IMR-90 (cell line): ENCODE results near the gene MRPL19. TPM values are rescaled to one million over a fixed set of nuclear protein-coding genes. Genes with fewer than 3 reads are reported as not detected.

Source experiments
- ATAC-seq: fragments of 200-7000 bp; cut with Tn5 transposase; 2 replicates; pipeline ENCODE4 v1.9.1; 2020; ENCODE audit warnings: low read depth, mild to moderate bottlenecking, moderate library complexity
- BruUV-seq: library from RNA; stranded (reverse); fragments of 400-500 nt; replicated peaks from 2 replicates; lab custom pipeline; 2021; lab: Mats Ljungman, UMichigan
- CTCF ChIA-PET: fragments of 300-600 bp; formaldehyde crosslinking; extraction: SDS; loops from one replicate; lab custom pipeline; 2021; ENCODE audit warnings: antibody characterized with exemption; lab: Yijun Ruan, JAX
- POLR2A ChIA-PET: fragments of 300-600 bp; sonication (Branson Sonifier 250); formaldehyde crosslinking; loops from one replicate; lab custom pipeline; 2022; ENCODE audit warnings: antibody characterized with exemption; ENCODE audit not compliant: unreplicated experiment; lab: Charles Lee
- DNase-seq: peaks from one replicate; pipeline ENCODE4 v3.0.0; 2013
- H2AFZ ChIP-seq: replicated peaks from 2 replicates; pipeline ENCODE3; 2013; ENCODE audit warnings: low read length, mild to moderate bottlenecking; ENCODE audit not compliant: poor library complexity
- H2AK5ac ChIP-seq: 2 replicates; pipeline ENCODE4 v1.6.1; 2013; ENCODE audit warnings: low read depth, low read length, inconsistent platforms
- H2AK9ac ChIP-seq: replicated peaks from 2 replicates; pipeline ENCODE3; 2013; ENCODE audit warnings: mild to moderate bottlenecking, low read depth, low read length, moderate library complexity; ENCODE audit not compliant: poor library complexity
- H2BK120ac ChIP-seq: 2 replicates; pipeline ENCODE4 v1.6.1; 2013; ENCODE audit warnings: low read depth, low read length, inconsistent platforms
- H2BK15ac ChIP-seq: 3 replicates; pipeline ENCODE4 v1.6.1; 2013; ENCODE audit warnings: low read depth, low read length, inconsistent platforms
- H2BK20ac ChIP-seq: 2 replicates; pipeline ENCODE4 v1.6.1; 2013; ENCODE audit warnings: low read depth, mild to moderate bottlenecking, inconsistent platforms, low read length, moderate library complexity
- H2BK5ac ChIP-seq: 2 replicates; pipeline ENCODE4 v1.6.1; 2013; ENCODE audit warnings: mild to moderate bottlenecking, low read depth, low read length, inconsistent platforms; ENCODE audit not compliant: poor library complexity, severe bottlenecking
- H3K14ac ChIP-seq: replicated peaks from 2 replicates; pipeline ENCODE4 v1.6.1; 2013; ENCODE audit warnings: low read depth, low read length, inconsistent platforms
- H3K18ac ChIP-seq: 2 replicates; pipeline ENCODE4 v1.6.1; 2013; ENCODE audit warnings: low read depth, low read length, control low read depth
- H3K23ac ChIP-seq: 2 replicates; pipeline ENCODE4 v1.6.1; 2013; ENCODE audit warnings: low read depth, low read length, inconsistent platforms
- H3K27ac ChIP-seq: 2 replicates; pipeline ENCODE4 v1.5.1; 2013; ENCODE audit warnings: mild to moderate bottlenecking, control low read depth, low read length; ENCODE audit not compliant: insufficient read depth
- H3K27me3 ChIP-seq: 2 replicates; pipeline ENCODE4 v1.6.1; 2013; ENCODE audit warnings: low read length; ENCODE audit not compliant: control insufficient read depth, insufficient read depth
- H3K36me3 ChIP-seq: 2 replicates; pipeline ENCODE4 v1.6.1; 2013; ENCODE audit warnings: low read length, mixed read lengths; ENCODE audit not compliant: control insufficient read depth, insufficient read depth
- H3K4ac ChIP-seq: 2 replicates; pipeline ENCODE4 v1.6.1; 2013; ENCODE audit warnings: low read depth, low read length, inconsistent platforms
- H3K4me1 ChIP-seq: 2 replicates; pipeline ENCODE4 v1.6.1; 2013; ENCODE audit warnings: low read length, mixed read lengths; ENCODE audit not compliant: control insufficient read depth, insufficient read depth
- H3K4me2 ChIP-seq: 2 replicates; pipeline ENCODE4 v1.6.1; 2013; ENCODE audit warnings: low read depth, mild to moderate bottlenecking, control low read depth, low read length, moderate library complexity
- H3K4me3 ChIP-seq: 2 replicates; pipeline ENCODE4 v1.5.1; 2013; ENCODE audit warnings: low read depth, mild to moderate bottlenecking, control low read depth, low read length, moderate library complexity; ENCODE audit not compliant: insufficient read depth
- H3K56ac ChIP-seq: 2 replicates; pipeline ENCODE4 v1.6.1; 2013; ENCODE audit warnings: low read length, inconsistent platforms; ENCODE audit not compliant: insufficient read depth; ENCODE audit errors: extremely low read depth
- H3K79me1 ChIP-seq, 2 experiments: 2 replicates each; pipeline ENCODE4 v1.6.1; 2013; ENCODE audit warnings: low read length in 2 of 2, inconsistent platforms in 1 of 2, low read depth in 1 of 2
- H3K9ac ChIP-seq: 2 replicates; pipeline ENCODE4 v1.6.1; 2013; ENCODE audit warnings: low read depth, low read length, control low read depth
- H3K9me1 ChIP-seq: 2 replicates; pipeline ENCODE4 v1.6.1; 2013; ENCODE audit warnings: low read length, inconsistent platforms; ENCODE audit not compliant: insufficient read depth
- H3K9me3 ChIP-seq: 2 replicates; pipeline ENCODE4 v1.6.1; 2013; ENCODE audit warnings: low read length; ENCODE audit not compliant: control insufficient read depth, insufficient read depth
- H4K20me1 ChIP-seq: 2 replicates; pipeline ENCODE4 v1.6.1; 2013; ENCODE audit warnings: low read length, inconsistent platforms; ENCODE audit not compliant: insufficient read depth
- H4K5ac ChIP-seq: 2 replicates; pipeline ENCODE4 v1.6.1; 2013; ENCODE audit warnings: mild to moderate bottlenecking, low read depth, low read length, control low read depth
- H4K8ac ChIP-seq, 2 experiments: 2 replicates each; pipeline ENCODE4 v1.6.1; 2013; ENCODE audit warnings: low read depth in 2 of 2, low read length in 2 of 2, control low read depth in 1 of 2, inconsistent platforms in 1 of 2
- H4K91ac ChIP-seq: 2 replicates; pipeline ENCODE4 v1.6.1; 2013; ENCODE audit warnings: low read depth, low read length, inconsistent platforms; ENCODE audit not compliant: insufficient read depth
- BHLHE40 ChIP-seq: fragments of 150-350 bp; IDR thresholded peaks from 2 replicates; pipeline ENCODE4 v1.6.1; 2016; ENCODE audit warnings: mild to moderate bottlenecking, low read depth, low read length
- CEBPB ChIP-seq: IDR thresholded peaks from 2 replicates; pipeline ENCODE4 v1.6.1; 2012; ENCODE audit warnings: low read depth, low read length, improper control_type of control experiment
- CHD1 ChIP-seq: IDR thresholded peaks from 2 replicates; pipeline ENCODE4 v1.6.1; 2012; ENCODE audit warnings: low read depth, low read length, improper control_type of control experiment
- CTCF ChIP-seq: conservative IDR thresholded peaks from 2 replicates; pipeline ENCODE4 v1.5.1; 2012; ENCODE audit warnings: mild to moderate bottlenecking, low read depth, low read length, improper control_type of control experiment
- ELK1 ChIP-seq: fragments of 150-350 bp; IDR thresholded peaks from 2 replicates; pipeline ENCODE4 v1.6.1; 2016; ENCODE audit warnings: low read depth, mild to moderate bottlenecking, low read length, moderate library complexity, borderline replicate concordance
- MAFK ChIP-seq: IDR thresholded peaks from 2 replicates; pipeline ENCODE4 v1.6.1; 2012; ENCODE audit warnings: low read depth, low read length, improper control_type of control experiment
- MXI1 ChIP-seq: IDR thresholded peaks from 2 replicates; pipeline ENCODE4 v1.6.1; 2012; ENCODE audit warnings: low read depth, mild to moderate bottlenecking, low read length, moderate library complexity, borderline replicate concordance
- NFE2L2 ChIP-seq: fragments of 150-350 bp; IDR thresholded peaks from 2 replicates; pipeline ENCODE4 v1.6.1; 2016; ENCODE audit warnings: low read depth, mild to moderate bottlenecking, low read length
- POLR2A ChIP-seq: IDR thresholded peaks from 2 replicates; pipeline ENCODE4 v1.6.1; 2012; ENCODE audit warnings: mild to moderate bottlenecking, low read depth, low read length
- RAD21 ChIP-seq: IDR thresholded peaks from 2 replicates; pipeline ENCODE4 v1.6.1; 2012; ENCODE audit warnings: low read length, improper control_type of control experiment
- RCOR1 ChIP-seq: IDR thresholded peaks from 2 replicates; pipeline ENCODE4 v1.6.1; 2012; ENCODE audit warnings: mild to moderate bottlenecking, low read length, improper control_type of control experiment; ENCODE audit not compliant: insufficient replicate concordance
- SMC3 ChIP-seq: fragments of 150-350 bp; IDR thresholded peaks from 2 replicates; pipeline ENCODE4 v1.6.1; 2016; ENCODE audit warnings: low read depth, mild to moderate bottlenecking, antibody characterized with exemption, low read length, moderate library complexity
- USF2 ChIP-seq: fragments of 150-350 bp; IDR thresholded peaks from 2 replicates; pipeline ENCODE4 v1.6.1; 2017; ENCODE audit warnings: mild to moderate bottlenecking, antibody characterized with exemption, low read length, low read depth
- WGBS, 2 experiments: methylation state at CpG; one replicate each; pipeline versions ENCODE4 v1.1.5 to v1.1.7; 2013; ENCODE audit warnings: missing lambda C conversion rate in 2 of 2; ENCODE audit not compliant: insufficient read length in 1 of 2; ENCODE audit errors: extremely low coverage in 2 of 2; 5-methylcytosine and 5-hydroxymethylcytosine counted together
- dilution Hi-C: fragments of 300-500 bp; cut with HindIII; formaldehyde crosslinking; loops from one replicate; pipeline ENCODE4 v1.14.3; 2018; ENCODE audit warnings: low sequenced_read_pairs; ENCODE audit not compliant: unreplicated experiment
- in situ Hi-C: fragments of 300-500 bp; cut with MboI; formaldehyde crosslinking; loops from 3 replicates; pipeline ENCODE4 v1.14.3; 2019; ENCODE audit warnings: low sequenced_read_pairs, inconsistent platforms, mixed read lengths
- intact Hi-C: fragments of 100-400 bp; cut with micrococcal nuclease; formaldehyde crosslinking; loops from 2 replicates; pipeline ENCODE4 v1.10.0; 2022
- polyA plus RNA-seq, 3 experiments: library from polyadenylated mRNA; depleted of rRNA; stranded (reverse); fragments of >200 nt; gene quantifications; 2 replicates each; pipeline ENCODE4 v1.2.3, GENCODE V29; 2012; ENCODE audit warnings: low replicate concordance in 1 of 3
- total RNA-seq: library from RNA; depleted of rRNA; stranded (reverse); fragments of >200 nt; gene quantifications from 2 replicates; pipeline ENCODE4 v1.2.3, GENCODE V29; 2012

Gene MRPL19
- total and polyA plus RNA-seq, 2 of the 4 experiments (the other 2 are of a cell fraction): 24.8 to 28.5 TPM

- no peak for TF ChIP-seq MXI1
Observed at GRCh38 chr2:75619956-75620740, 26.4 kb upstream of the MRPL19 start (continued).

- H4K91ac ChIP-seq: no peak overlapping the region
Observed at GRCh38 chr2:75621228-75621627, 25.4 kb upstream of the MRPL19 start.

More at GRCh38 chr2:75621228-75621627, 25.4 kb upstream of the MRPL19 start:
- Histone ChIP-seq H2AFZ (no peak overlapping the region), H4K20me1 (no peaks in the 10 kb centered on the region), H2BK20ac (no peak overlapping the region), H3K9me3 (no peaks in the 10 kb centered on the region), H3K4me3 (no peak overlapping the region), H3K27me3 (peaks cover 13% of the 10 kb centered on the region), H2AK9ac (no peak overlapping the region), H3K18ac (no peak overlapping the region), H3K36me3 (no peaks in the 10 kb centered on the region), H2BK5ac (no peak overlapping the region), H3K4me1 (no peaks in the 10 kb centered on the region), H2BK15ac (no peak overlapping the region), H3K27ac (no peak overlapping the region), H3K4me2 (no peak overlapping the region), H3K79me1 (no peaks in the 10 kb centered on the region), H4K5ac (no peak overlapping the region), H3K9me1 (no peaks in the 10 kb centered on the region), H3K23ac (no peak overlapping the region), H3K4ac (no peak overlapping the region), H3K14ac (no peak overlapping the region), H3K56ac (no peak overlapping the region), H2BK120ac (no peak overlapping the region), H3K9ac (no peak overlapping the region), H4K8ac (no peak overlapping the region), H2AK5ac (no peak overlapping the region)
- intact Hi-C loops (no loop called here), in situ Hi-C loops (loop anchor here (25.0 kb wide), 3 partner anchors 409 to 934 kb away; no protein-coding TSS in a partner anchor), dilution Hi-C loops (no loop called here)
- no CpG with 5 or more reads among the region's 4 CpGs for WGBS, 2 experiments
- POLR2A ChIA-PET: no interaction called here
- CTCF ChIA-PET: interaction anchor here (3.3 kb wide), 1 partner anchor 12 kb away, joined by 13 read pairs; no protein-coding TSS in a partner anchor
- BruUV-seq: no TSS peak
- TF ChIP-seq RCOR1 (no peak), RAD21 (no peak), NFE2L2 (no peak), USF2 (no peak), SMC3 (no peak), POLR2A (no peak), ELK1 (no peak), CTCF (no peak), BHLHE40 (no peak), CHD1 (no peak), MAFK (no peak), CEBPB (no peak)
- DNase-seq (no peak), ATAC-seq (no peak)
